HG03108 (cell line): ENCODE data around the gene ZGLP1.
"Not testable (repeated sequence)": the region's sequence is repeated elsewhere in the genome, so short reads cannot be mapped to it uniquely, and the experiment has no call there.

ENCODE experiments used
- ATAC-seq: cut with Tn5 transposase; IDR thresholded peaks from one replicate; pipeline ENCODE4 v1.9.1; 2021; ENCODE audit warnings: moderate library complexity; ENCODE audit not compliant: unreplicated experiment

Gene ZGLP1

DNA sequence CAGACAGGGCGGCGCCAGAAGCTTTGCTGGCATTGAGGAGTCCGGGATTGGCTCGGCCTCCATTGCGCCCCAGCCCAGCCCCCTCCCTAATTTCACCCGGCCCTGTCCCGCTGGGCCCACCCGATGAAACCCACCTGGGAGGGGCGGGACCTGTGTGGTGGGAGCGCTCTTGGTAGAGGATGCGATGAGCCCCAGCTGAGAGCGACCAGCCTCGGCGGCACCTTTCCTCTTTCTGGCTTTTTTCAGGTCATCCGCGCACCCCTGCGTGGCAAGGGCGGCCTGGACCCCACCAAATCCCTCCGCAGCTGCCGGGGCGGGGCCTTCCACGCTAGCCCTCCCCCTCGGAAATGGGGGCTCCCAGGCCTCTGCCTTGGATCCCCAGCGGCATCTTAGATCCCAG lies at the start of gene ZGLP1:
Gene ZGLP1, minus strand, starts transcription at position 393 of the 400 bp plus-strand sequence.
- no peak for ATAC-seq

DNA sequence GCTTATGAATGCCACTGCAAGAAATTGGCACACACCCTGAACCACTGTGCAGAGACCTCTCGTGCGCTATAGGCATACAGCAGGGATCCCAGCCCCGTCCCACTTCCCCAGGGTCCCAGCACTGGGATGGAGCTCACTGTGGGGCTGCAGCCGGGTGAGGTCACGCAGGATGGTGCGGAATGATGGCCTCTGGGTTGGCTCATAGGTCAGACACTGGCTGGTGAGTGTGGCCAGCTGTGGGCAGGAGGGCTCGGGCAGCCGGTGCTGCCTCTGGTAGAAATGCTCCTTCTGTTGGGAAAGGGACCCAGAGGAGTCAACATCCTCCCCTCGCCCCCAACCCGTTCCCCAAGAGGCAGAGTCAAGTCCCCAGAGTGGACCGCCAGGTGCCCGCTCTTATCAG lies 46.8 kb upstream of the ZGLP1 start:
- no peak for ATAC-seq

DNA sequence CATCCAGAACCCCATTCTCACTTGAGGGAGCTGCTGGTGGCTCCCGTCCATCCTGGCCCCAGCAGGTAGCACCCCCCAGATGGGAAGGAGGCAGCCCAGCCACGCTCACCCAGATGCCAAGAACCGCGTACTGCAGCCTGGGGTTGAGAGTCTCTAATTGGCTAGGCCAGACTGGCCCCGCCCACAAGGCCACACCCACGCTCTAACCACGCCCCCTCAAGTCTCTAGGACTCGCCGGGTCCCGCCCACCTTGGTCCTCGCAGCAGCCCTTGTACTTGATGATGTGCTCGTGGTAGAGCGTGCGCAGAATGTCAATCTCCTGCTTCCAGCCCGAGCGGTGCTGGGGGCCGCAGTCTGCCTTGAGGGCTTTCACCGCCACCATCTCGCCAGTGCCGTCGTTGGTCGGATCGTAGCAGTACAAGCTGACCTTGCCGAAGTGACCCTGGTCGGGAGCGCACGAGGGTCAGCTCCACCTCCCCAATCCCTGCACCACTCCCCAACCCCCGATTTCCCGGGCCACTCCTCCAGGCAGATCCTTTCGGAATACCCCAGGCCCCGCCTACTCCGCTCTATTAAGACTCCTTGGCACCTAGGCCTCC lies 44.3 kb upstream of the ZGLP1 start:
- no peak for ATAC-seq

DNA sequence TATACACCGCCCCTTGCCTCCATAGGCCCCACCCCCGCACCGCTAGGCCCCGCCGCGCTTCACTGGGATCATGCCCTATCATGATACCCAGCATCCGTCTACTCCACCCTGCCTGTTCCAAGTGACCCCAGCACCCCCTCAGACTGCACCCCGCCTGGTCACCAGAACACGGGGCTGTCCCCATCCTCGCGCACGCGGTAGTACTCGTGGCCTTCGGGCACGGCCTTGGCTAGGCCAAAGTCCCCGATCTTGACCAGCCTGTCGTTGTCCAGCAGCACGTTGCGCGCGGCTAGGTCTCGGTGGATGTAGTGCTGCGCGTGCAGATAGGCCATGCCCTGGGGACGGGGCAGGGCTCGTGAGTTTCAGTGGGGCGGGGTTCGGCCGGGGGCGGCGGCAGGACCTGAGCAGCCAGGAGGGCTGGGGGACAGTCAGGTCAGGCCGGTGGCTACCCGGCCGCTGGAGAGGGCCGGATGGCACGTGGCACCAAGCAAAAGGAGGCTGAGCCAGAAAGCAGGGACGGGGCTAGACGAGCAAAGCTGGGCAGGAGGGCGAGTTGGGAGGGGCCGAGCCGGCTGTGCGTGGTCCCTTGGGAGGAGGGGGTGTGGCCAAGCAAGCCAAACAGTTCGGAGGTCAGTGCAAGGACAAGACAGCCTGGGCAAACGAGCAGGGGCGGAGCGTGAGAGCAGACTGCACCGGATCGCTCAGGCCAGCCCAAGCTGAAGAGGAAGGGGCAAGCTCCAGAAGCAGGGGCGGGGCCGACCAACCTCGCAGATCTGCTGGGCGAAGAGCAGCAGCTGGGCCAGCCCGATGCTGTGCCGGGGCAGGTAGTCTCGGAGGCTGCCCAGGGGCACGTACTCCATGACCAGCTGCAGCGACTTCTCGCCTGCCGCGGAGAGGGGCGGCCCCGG lies 43.4 kb upstream of the ZGLP1 start:
- no peak for ATAC-seq

DNA sequence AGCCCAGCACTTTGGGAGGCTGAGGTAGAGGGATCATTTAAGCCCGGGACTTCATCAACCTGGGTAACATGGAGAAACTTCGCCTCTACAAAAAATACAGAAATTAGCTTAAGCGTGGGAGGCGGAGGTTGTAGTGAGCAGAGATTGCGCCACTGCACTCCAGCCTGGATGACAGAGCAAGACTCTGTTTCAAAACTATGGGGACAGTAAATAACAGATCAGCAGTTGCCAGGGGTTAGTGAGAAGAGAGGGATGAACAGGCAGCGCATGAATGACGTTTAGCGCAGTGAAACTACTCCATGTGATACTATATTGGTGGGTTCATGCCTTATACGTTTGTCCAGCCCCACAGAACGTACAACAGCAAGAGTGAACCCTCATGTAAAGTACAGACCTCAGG lies 36.9 kb upstream of the ZGLP1 start:
- no peak for ATAC-seq

DNA sequence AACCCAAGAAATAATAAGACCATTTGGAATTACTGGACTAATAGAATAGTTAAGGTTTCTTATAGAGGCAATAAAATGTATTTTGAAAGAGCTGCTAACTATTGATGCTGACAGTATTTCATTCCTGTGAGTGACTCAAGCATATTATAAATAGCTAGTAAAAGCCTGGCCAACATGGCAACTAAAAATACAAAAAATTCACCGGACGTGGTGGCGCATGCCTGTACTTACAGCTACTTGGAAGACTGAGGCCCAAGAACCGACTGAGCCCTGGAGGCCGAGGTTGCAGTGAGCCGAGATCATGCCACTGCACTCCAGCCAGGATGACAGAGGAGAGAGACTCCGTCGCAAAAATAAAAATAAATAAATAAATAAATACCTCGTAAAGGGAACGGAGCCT lies 35.2 kb upstream of the ZGLP1 start:
- ATAC-seq: no peak

DNA sequence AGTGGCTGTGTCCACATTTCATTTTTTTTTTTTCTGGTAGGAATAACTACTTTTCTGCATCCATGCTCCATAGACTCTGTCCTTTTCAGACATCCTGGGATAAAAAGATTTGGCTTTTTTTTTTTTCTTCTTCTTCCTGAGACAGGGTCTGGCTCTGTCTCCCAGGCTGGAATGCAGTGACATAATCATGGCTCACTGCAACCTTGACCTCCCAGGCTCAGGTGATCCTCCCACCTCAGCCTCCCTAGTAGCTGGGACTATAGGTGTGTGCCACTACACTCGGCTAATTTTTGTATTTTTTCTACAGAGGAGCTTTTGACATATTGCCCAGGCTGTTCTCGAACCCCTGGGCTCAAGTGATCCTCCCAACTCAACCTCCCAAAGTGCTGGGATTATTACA lies 33.9 kb upstream of the ZGLP1 start:
- no peak for ATAC-seq

DNA sequence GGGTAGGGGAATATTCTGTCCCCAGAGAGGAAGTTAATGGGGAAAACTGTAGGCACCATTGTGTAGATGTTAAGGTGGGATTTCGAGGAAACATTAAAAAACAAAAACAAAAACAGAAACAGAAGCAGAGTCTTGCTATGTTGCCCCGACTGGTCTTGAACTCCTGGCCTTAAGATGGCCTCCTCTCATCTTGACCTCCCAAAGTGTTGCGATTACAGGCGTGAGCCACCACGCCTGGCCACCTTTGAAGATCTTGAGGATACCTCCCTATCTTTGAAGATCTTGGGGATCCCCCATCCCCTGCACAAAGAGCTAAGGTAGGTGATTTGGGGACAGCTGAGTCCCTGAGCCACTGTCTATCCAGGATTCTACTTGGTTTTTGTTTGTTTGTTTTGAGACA lies 30.4 kb upstream of the ZGLP1 start:
- no peak for ATAC-seq

DNA sequence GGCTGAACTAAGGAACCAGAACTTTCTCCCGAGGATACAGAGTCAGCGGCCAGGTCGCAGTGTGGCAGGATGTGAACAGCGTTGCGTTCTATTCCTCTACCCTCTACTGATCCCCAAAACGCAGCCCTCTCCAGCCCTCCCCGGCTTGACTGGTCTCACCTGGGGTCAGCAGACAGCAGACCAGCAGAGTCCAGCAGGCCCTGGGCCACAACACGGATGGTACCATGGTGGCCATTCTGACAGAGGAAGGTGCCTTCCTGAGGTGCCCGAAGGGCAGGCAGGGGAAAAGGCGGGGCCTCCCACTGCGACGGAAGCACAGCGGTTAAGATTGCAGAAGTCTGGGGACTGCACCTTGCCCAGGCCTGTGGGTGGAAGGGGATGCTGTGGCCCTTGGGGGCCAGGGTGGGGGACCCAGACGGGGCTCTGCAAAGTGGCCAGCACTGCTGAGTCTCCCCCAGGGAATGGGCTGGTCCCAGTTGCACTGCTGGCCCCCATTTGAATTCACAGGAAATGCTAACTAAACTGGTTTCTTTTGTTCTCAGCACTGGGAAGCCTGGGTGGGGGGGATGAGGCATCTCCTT lies 29.9 kb upstream of the ZGLP1 start, which contains the start of gene ICAM3:
Gene ICAM3, minus strand, starts transcription at position 245 of the 581 bp plus-strand sequence. Its CDS starts 10 bp downstream, at position 235.
- ATAC-seq: peak; percentile 86

DNA sequence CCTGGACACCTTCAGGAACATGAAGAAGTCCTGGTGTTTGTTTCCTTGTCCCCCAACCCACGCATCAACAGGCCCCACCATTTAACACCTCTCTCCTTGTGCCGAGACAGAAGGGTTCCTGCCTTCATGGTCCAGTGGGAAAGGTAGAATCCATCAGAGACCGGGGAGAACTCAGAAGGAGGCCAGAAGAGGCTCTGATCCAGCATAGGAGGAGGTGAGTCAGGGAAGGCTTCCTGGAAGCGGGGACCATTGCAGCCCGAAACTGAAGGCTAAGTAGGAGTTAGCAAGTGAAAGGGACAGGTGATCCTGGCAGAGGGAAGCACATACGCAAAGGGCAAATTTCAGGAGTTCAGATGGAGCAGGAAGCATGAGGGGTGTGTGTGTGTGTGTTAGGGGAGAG lies 29.3 kb upstream of the ZGLP1 start:
- ATAC-seq: no peak

DNA sequence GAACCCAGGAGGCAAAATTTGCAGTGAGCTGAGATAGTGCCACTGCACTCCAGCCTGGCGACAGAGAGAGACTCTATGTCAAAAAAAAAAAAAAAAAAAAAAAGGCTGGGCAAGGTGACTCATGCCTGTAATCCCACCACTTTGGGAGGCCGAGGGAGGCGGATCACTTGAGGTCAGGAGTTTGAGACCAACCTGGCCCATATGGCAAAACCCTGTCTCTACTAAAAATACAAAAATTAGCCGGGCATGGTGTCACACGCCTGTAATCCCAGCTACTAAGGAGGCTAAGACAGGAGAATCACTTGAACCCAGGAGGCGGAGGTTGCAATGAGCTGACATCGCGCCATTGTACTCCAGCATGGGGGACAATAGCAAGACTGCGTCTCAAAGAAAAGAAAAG lies 27.1 kb upstream of the ZGLP1 start:
- not testable (repeated sequence) for ATAC-seq

DNA sequence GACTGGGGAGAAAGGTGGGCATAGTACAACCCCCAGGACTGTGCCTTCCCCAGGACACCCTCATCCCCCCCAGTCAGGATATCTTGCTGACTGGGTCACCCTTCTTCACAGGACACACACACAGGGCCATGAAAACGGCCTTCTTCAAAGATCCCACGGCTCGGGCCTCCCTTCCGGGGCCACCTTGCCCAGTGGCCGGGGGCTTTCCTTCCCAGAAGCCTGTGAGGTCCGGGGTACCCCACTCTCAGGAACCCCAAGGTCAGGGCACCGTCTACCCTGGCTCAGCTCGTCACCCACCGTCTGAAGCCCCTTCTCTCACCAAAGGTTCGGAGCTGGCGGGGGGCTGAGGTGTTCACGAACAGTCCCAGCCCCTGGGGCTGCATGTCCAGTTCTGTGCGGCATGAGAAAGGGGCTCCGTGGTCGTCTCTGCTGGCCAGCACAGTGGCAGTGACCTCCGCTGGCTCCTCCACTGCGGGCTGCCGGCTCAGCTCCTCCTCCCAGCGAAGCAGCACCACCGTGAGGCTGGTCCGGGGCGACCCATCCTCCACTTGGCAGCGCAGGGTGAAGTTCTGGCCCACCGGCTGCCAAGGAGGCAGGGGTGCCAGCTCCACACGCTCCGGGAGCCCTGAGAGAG lies 25.9 kb upstream of the ZGLP1 start:
- ATAC-seq: no peak

DNA sequence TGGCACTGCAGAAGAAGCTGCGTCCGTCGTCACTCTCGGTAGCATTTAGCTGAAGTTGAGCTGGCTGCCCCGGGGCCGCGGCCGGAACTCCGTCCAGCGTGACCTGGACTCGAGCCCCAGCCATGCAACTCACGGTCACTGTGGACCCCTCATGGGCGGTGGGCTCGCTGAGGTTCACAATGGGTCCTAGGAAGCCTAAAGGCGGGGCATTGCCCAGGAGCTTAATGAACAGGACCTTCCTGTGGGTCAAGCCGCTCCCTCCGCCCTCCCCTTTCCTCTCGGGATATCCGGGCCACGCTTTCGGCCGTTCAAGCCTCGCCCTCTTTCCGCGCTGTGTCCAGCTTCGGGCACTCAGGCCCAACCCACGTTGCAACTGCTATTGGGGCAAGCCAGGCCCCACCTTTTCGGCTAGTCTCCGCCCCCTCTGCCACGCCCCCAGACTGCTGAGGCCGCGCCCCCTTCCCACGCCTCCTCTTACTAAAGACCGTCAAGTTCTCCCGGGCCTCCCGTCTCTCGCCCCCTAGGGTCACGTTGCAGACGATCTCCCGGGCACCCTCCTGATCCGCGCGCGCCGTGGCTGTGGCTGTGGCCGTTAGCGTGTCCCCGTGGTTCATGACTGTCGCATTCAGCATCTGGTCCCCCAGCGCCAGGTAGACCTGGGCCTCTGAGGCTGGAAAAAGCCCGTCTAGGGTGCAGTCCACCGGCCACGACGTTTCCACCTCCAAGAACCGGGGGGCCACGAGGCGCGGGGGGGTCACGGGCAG lies 25.2 kb upstream of the ZGLP1 start:
- ATAC-seq: no peak

DNA sequence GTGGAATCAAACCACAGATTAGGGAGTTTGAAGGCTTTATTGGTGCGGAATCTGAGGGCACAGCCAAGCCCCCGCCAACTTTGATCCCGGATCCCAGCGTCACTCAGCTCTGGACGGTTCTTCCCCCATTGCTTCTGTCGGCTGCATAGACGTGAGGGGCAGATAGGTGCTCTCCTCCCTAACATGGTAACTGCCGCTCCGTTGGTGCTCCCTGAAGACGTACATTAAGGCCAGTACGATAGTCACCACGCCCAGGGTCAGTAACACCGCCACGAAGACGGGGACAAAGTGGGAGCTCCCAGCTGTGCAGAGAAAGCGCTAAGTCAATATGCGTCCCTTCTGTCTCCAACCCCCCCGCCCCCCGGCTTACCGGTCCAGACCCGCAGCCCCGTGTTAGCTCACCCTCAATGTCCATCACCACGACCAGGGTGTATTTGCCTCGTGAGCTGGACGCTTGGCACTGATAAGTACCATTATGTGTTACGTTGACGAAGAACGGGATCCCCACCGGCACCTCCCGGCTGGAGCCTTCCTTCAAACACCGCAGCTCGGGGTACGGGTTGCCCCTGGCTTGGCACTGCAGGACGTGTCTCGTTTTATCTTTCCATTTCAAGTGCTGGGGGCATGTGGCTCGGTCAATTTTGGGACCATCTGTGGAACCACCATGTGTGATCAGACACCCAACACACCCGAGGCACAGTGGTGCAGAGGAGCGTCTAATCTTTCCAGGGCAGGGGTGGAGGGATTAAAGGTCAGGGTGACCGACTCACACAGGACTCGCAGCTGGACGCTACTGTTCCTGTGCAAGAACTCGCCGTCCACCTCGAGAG lies 24.4 kb upstream of the ZGLP1 start:
- no peak for ATAC-seq

DNA sequence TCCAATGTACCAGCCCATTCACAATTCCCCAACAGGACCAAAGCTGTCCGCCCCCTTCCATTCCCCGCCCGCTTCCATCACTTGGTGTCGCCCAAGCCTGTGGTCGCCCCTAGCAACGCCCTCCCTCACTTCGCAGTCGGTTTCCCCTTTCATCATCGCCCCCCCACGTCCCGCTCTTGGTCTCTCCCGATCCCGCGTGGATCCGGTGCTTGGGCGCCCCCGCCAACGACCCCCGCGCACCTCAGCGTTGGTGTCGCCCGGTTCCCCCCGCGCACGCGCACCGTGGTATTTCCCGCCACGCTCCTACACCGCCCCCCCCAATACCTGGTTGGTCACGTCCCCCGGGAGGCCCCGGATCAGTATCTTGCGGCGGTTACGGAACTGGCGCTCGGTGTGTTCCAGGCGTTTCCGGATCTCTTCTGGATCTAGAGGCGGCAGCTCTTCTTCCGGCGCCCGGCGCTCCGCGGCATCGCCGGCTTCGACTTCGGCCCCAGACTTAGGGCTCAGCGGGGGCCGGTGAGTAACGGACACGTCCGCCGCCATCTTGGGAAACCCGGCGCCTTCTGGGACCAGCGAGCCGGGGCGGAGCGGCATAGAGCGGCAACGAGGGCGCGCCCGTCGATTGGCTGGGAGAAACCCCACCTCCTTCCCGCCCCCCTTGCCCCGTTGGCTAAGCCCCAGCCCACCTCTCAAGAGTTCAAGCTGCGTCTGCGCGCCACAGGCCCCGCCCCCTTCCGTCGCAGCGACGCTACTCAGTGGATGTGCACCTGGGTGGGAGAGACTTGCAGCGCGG lies 23.5 kb upstream of the ZGLP1 start, which contains the start of gene RAVER1:
Gene RAVER1, minus strand, starts transcription at position 565 of the 793 bp plus-strand sequence. Its CDS starts 22 bp downstream, at position 543.
- ATAC-seq: peak; percentile 81

DNA sequence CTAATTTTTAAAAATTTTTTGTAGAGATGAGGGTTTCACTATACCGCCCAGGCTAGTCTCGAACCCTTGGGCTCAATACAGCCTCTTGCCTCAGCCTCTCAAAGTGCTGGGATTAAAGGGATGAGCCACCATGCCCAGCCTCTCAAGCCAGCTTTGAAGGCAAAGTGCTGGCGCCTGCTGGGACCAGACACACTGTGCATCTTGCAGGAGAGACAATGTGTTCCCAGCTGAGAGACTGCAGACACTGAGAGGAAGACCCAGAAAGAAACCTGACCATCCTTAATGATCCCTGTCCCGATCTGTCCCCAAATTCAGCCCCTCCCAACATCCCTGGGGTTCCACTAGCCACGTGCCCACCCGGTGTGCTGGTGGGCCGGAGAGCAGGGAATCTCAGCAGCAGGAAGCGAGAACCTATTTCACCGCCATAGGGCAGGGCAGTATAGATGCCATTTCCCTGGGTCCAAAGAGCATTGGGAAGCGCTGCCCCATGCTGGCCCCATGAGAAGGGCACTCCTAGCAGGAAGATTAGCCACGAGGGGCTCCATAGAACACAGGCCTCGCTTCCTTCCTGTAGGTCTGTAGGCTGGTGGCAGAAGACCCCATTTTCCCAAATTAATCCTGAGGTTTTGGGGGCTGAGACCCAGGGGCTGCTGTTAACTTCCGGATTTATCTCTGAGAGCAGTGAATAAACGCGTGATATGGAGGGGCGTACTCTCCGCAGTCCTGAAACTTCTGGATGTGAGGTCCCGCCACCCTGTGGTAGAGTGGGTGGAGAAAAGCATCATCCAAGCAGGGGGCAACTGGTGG lies 22.7 kb upstream of the ZGLP1 start:
- no peak for ATAC-seq

DNA sequence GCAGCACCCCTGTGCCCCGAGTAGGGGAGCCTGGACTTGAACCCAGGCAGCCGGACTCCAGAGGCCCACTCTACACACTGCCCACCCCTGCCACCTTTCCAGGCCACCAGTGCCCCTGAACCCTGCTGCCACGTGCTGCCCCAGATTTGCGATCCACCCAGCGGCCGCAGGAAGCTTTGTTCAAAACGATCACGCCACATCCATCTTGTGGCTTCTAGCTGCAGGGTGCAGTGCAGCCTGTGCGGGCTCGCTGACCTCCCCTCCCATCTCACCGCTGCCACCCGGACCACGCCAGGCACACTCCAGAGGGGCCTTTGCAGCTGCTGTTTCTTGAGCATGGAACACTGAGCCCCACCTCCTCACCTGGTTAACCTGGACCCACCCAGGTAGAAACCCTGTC lies 19.9 kb upstream of the ZGLP1 start:
- no peak for ATAC-seq
